H1 (cell line): ENCODE data around the gene ECT2L.

Experiments used
- EZH2 ChIP-seq: fragments of 200-600 bp; sonication (generic); IDR thresholded peaks from 2 replicates; pipeline ENCODE4 v1.7.1; 2012; ENCODE audit warnings: low read depth, mild to moderate bottlenecking, moderate library complexity, low read length, inconsistent platforms; ENCODE audit not compliant: severe bottlenecking
- GTF2F1 ChIP-seq: IDR thresholded peaks from 2 replicates; pipeline ENCODE4 v1.6.1; 2012; ENCODE audit warnings: low read depth, low read length, improper control_type of control experiment, borderline replicate concordance
- HDAC2 ChIP-seq, 2 experiments: fragments of 300-600 bp in 1 of 2; sonication (generic) in 1 of 2; IDR thresholded peaks; 2 replicates each; pipeline ENCODE4 v1.6.1; 2011 to 2012; ENCODE audit warnings: low read depth in 2 of 2, low read length in 2 of 2, mild to moderate bottlenecking in 2 of 2, moderate library complexity in 2 of 2, borderline replicate concordance in 1 of 2, inconsistent platforms in 1 of 2
- JUN ChIP-seq: IDR thresholded peaks from 2 replicates; pipeline ENCODE4 v1.6.1; 2011; ENCODE audit warnings: low read depth, mild to moderate bottlenecking, improper control_type of control experiment, low read length
- JUND ChIP-seq: IDR thresholded peaks from 2 replicates; pipeline ENCODE4 v1.6.1; 2011; ENCODE audit warnings: mild to moderate bottlenecking, improper control_type of control experiment, low read length
- NANOG ChIP-seq: IDR thresholded peaks from 2 replicates; pipeline ENCODE4 v1.6.1; 2011; ENCODE audit warnings: low read length, low read depth, mild to moderate bottlenecking, inconsistent platforms; ENCODE audit not compliant: insufficient read depth, poor library complexity, severe bottlenecking
- POLR2A ChIP-seq, 2 experiments: IDR thresholded peaks; 1 replicate in 1 of 2; 2 replicates in 1 of 2; pipeline ENCODE4 v1.6.1; 2011; ENCODE audit warnings: low read depth in 2 of 2, low read length in 2 of 2, mild to moderate bottlenecking in 2 of 2; ENCODE audit errors: control extremely low read depth in 1 of 2
- SP4 ChIP-seq: IDR thresholded peaks from 2 replicates; pipeline ENCODE4 v1.6.1; 2012; ENCODE audit warnings: low read length, inconsistent platforms
- SUZ12 ChIP-seq: fragments of 200-600 bp; sonication (generic); IDR thresholded peaks from 2 replicates; pipeline ENCODE4 v1.6.1; 2012; ENCODE audit warnings: mild to moderate bottlenecking, inconsistent platforms, low read length, moderate library complexity, mixed read lengths
- TAF1 ChIP-seq: IDR thresholded peaks from 2 replicates; pipeline ENCODE4 v1.6.1; 2011; ENCODE audit warnings: mild to moderate bottlenecking, low read depth, low read length
- TF ChIP-seq, protein P1 (sequence below): IDR thresholded peaks from 2 replicates; pipeline ENCODE4 v1.6.1; 2011; ENCODE audit warnings: low read length, improper control_type of control experiment
- TF ChIP-seq, protein P2 (sequence below), 3 experiments: IDR thresholded peaks; 1 replicate in 2 of 3; 2 replicates in 1 of 3; pipeline versions ENCODE4 v1.5.1 to v1.6.1; 2011; ENCODE audit warnings: low read length in 3 of 3, mild to moderate bottlenecking in 3 of 3, inconsistent platforms in 2 of 3, low read depth in 1 of 3, moderate library complexity in 1 of 3; ENCODE audit not compliant: insufficient read depth in 1 of 3; ENCODE audit errors: control extremely low read depth in 1 of 3
- TF ChIP-seq, protein P3 (sequence below): IDR thresholded peaks from 2 replicates; pipeline ENCODE4 v1.6.1; 2012; ENCODE audit warnings: low read length, inconsistent platforms

DNA sequence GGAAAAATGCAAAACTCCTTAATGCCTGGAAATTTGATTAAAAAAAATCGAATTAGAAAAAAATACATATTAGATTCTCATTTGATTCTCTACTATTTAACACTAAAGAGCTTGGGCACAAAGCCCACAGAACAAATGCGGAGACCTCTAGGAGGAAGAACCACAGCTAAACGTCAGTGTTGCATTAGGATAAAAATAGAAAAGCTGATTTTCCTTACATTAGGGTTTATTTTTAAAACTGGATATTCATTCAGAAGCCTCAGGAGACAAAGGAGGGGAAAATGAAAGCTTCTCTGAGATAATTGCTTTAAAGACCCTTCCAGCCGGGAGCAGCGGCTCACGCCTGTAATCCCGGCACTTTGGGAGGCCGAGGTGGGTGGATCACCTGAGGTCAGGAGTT, 77.3 kb downstream of the ECT2L start:
- no peak for TF ChIP-seq GTF2F1
- TF ChIP-seq SP4 = no peak
- TF ChIP-seq POLR2A (IDR thresholded peaks at IDR 0.05; ENCODE audit: control extremely low read depth in 1 of 2, low read depth in 2 of 2, low read length in 2 of 2) = no peak
- TF ChIP-seq, protein P1, sequence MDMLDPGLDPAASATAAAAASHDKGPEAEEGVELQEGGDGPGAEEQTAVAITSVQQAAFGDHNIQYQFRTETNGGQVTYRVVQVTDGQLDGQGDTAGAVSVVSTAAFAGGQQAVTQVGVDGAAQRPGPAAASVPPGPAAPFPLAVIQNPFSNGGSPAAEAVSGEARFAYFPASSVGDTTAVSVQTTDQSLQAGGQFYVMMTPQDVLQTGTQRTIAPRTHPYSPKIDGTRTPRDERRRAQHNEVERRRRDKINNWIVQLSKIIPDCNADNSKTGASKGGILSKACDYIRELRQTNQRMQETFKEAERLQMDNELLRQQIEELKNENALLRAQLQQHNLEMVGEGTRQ = no peak
- TF ChIP-seq, protein P2, sequence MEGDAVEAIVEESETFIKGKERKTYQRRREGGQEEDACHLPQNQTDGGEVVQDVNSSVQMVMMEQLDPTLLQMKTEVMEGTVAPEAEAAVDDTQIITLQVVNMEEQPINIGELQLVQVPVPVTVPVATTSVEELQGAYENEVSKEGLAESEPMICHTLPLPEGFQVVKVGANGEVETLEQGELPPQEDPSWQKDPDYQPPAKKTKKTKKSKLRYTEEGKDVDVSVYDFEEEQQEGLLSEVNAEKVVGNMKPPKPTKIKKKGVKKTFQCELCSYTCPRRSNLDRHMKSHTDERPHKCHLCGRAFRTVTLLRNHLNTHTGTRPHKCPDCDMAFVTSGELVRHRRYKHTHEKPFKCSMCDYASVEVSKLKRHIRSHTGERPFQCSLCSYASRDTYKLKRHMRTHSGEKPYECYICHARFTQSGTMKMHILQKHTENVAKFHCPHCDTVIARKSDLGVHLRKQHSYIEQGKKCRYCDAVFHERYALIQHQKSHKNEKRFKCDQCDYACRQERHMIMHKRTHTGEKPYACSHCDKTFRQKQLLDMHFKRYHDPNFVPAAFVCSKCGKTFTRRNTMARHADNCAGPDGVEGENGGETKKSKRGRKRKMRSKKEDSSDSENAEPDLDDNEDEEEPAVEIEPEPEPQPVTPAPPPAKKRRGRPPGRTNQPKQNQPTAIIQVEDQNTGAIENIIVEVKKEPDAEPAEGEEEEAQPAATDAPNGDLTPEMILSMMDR (IDR thresholded peaks at IDR 0.05; ENCODE audit: control extremely low read depth in 1 of 3, insufficient read depth in 1 of 3, low read depth in 1 of 3, low read length in 3 of 3) = no peak
- TF ChIP-seq TAF1 = no peak
- no peak for TF ChIP-seq NANOG
- no peak for TF ChIP-seq HDAC2 (IDR thresholded peaks at IDR 0.05; ENCODE audit: borderline replicate concordance in 1 of 2, low read depth in 2 of 2, low read length in 2 of 2)
- TF ChIP-seq, protein P3, sequence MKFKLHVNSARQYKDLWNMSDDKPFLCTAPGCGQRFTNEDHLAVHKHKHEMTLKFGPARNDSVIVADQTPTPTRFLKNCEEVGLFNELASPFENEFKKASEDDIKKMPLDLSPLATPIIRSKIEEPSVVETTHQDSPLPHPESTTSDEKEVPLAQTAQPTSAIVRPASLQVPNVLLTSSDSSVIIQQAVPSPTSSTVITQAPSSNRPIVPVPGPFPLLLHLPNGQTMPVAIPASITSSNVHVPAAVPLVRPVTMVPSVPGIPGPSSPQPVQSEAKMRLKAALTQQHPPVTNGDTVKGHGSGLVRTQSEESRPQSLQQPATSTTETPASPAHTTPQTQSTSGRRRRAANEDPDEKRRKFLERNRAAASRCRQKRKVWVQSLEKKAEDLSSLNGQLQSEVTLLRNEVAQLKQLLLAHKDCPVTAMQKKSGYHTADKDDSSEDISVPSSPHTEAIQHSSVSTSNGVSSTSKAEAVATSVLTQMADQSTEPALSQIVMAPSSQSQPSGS = no peak
- no peak for TF ChIP-seq JUN
- TF ChIP-seq JUND = no peak
- TF ChIP-seq EZH2 = no peak
- TF ChIP-seq SUZ12 = no peak
